CD14-positive monocyte (primary cell): ENCODE data around the gene PCNT. TPM values are rescaled to one million over a fixed set of nuclear protein-coding genes. Genes with fewer than 3 reads are reported as not detected.

Experiments
- DNase-seq, 3 donors: peaks; one replicate each; pipeline ENCODE4 v3.0.0-alpha.2; 2011 to 2022
- H2AFZ ChIP-seq: 2 replicates; pipeline ENCODE4 v1.6.0; 2012; ENCODE audit warnings: mild to moderate bottlenecking, low read depth, low read length, inconsistent platforms; ENCODE audit not compliant: insufficient read depth, poor library complexity, severe bottlenecking
- H3K27ac ChIP-seq, 2 donors: 1 replicate in 1 of 2; 2 replicates in 1 of 2; pipeline ENCODE4 v1.5.1; 2012 to 2013; ENCODE audit warnings: low read length in 2 of 2, control low read depth in 1 of 2, inconsistent platforms in 1 of 2, low read depth in 1 of 2, mild to moderate bottlenecking in 1 of 2
- H3K27me3 ChIP-seq, 2 donors: one replicate each; pipeline versions ENCODE4 v1.6.0 to v1.6.1; 2011 to 2013; ENCODE audit warnings: low read length in 2 of 2; ENCODE audit not compliant: control insufficient read depth in 2 of 2, insufficient read depth in 2 of 2
- H3K36me3 ChIP-seq, 2 donors: replicated peaks in 1 of 2; 1 replicate in 1 of 2; 2 replicates in 1 of 2; pipeline versions ENCODE4 v1.5.1 to v1.6.1; 2012 to 2013; ENCODE audit warnings: low read length in 2 of 2, control low read depth in 1 of 2, inconsistent platforms in 1 of 2, mild to moderate bottlenecking in 1 of 2; ENCODE audit not compliant: insufficient read depth in 2 of 2, control insufficient read depth in 1 of 2
- H3K4me1 ChIP-seq, 2 donors: 1 replicate in 1 of 2; 2 replicates in 1 of 2; pipeline versions ENCODE4 v1.5.1 to v1.6.1; 2012 to 2013; ENCODE audit warnings: low read length in 2 of 2, control low read depth in 1 of 2, inconsistent platforms in 1 of 2, mild to moderate bottlenecking in 1 of 2, moderate library complexity in 1 of 2; ENCODE audit not compliant: insufficient read depth in 2 of 2, control insufficient read depth in 1 of 2
- H3K4me2 ChIP-seq: replicated peaks from 2 replicates; pipeline ENCODE3; 2012; ENCODE audit warnings: low read length, moderate library complexity, mild to moderate bottlenecking; ENCODE audit not compliant: poor library complexity, severe bottlenecking; ENCODE audit errors: extremely low read depth
- H3K4me3 ChIP-seq, 3 experiments: fragments of 200-600 bp in 1 of 3; sonication (generic) in 1 of 3; replicated peaks in 1 of 3; 1 replicate in 2 of 3; 2 replicates in 1 of 3; pipeline ENCODE4 v1.5.1; 2011 to 2013; ENCODE audit warnings: low read length in 3 of 3, mild to moderate bottlenecking in 3 of 3, control low read depth in 2 of 3, low read depth in 2 of 3, inconsistent platforms in 1 of 3, moderate library complexity in 1 of 3
- H3K79me2 ChIP-seq: 2 replicates; pipeline ENCODE4 v1.6.0; 2012; ENCODE audit warnings: mild to moderate bottlenecking, control low read depth, inconsistent platforms, low read length, moderate library complexity; ENCODE audit not compliant: insufficient read depth
- H3K9ac ChIP-seq: 2 replicates; pipeline ENCODE4 v1.6.0; 2017; ENCODE audit warnings: low read length, mild to moderate bottlenecking; ENCODE audit not compliant: insufficient read depth, poor library complexity, severe bottlenecking
- H3K9me3 ChIP-seq, 2 donors: replicated peaks in 1 of 2; 1 replicate in 1 of 2; 2 replicates in 1 of 2; pipeline versions ENCODE4 v1.5.1 to v1.6.1; 2012 to 2013; ENCODE audit warnings: low read length in 2 of 2, control low read depth in 1 of 2; ENCODE audit not compliant: control insufficient read depth in 1 of 2, insufficient read depth in 1 of 2
- H4K20me1 ChIP-seq: 2 replicates; pipeline ENCODE4 v1.6.0; 2012; ENCODE audit warnings: mild to moderate bottlenecking, low read length, control low read depth, moderate library complexity; ENCODE audit not compliant: insufficient read depth
- H3K27ac Mint-ChIP-seq, 7 donors: one replicate each; pipeline ENCODE4 v1.8.0; 2020; ENCODE audit warnings: mild to moderate bottlenecking in 7 of 7, mixed read lengths in 7 of 7, moderate library complexity in 6 of 7, inconsistent platforms in 2 of 7
- H3K27me3 Mint-ChIP-seq, 3 donors: one replicate each; pipeline ENCODE4 v1.8.0; 2021 to 2022; ENCODE audit warnings: low read depth in 3 of 3, mild to moderate bottlenecking in 3 of 3, mixed read lengths in 3 of 3, moderate library complexity in 3 of 3, inconsistent platforms in 1 of 3
- H3K36me3 Mint-ChIP-seq, 2 donors: one replicate each; pipeline ENCODE4 v1.8.0; 2020; ENCODE audit warnings: mixed read lengths in 2 of 2, inconsistent platforms in 1 of 2, mild to moderate bottlenecking in 1 of 2
- H3K4me1 Mint-ChIP-seq: one replicate; pipeline ENCODE4 v1.8.0; 2020; ENCODE audit warnings: mild to moderate bottlenecking, mixed read lengths
- H3K4me3 Mint-ChIP-seq, 2 donors: one replicate each; pipeline ENCODE4 v1.8.0; 2020; ENCODE audit warnings: mild to moderate bottlenecking in 2 of 2, mixed read lengths in 2 of 2, moderate library complexity in 1 of 2
- H3K9me3 Mint-ChIP-seq, 7 donors: one replicate each; pipeline ENCODE4 v1.8.0; 2020 to 2022; ENCODE audit warnings: mixed read lengths in 7 of 7, mild to moderate bottlenecking in 6 of 7, moderate library complexity in 6 of 7, inconsistent platforms in 2 of 7
- CTCF ChIP-seq: fragments of 200-600 bp; IDR thresholded peaks from one replicate; pipeline ENCODE4 v1.8.0; 2022; ENCODE audit warnings: antibody characterized with exemption, mild to moderate bottlenecking
- WGBS: methylation state at CpG from one replicate; pipeline ENCODE4 v1.1.5; 2013; ENCODE audit warnings: missing lambda C conversion rate; ENCODE audit not compliant: insufficient coverage; 5-methylcytosine and 5-hydroxymethylcytosine counted together
- intact Hi-C, 2 donors: fragments of 100-400 bp; cut with micrococcal nuclease; formaldehyde crosslinking; loops; one replicate each; pipeline versions ENCODE4 v1.15.0 to v1.15.1; 2023
- polyA plus RNA-seq, 3 donors: library from polyadenylated mRNA; depleted of rRNA in 1 of 3; unstranded in 2 of 3; stranded (reverse) in 1 of 3; fragments of 300-500 nt in 2 of 3; fragments of >200 nt in 1 of 3; fragmentation: Illumina TruSeq in 2 of 3; gene quantifications; 1 replicate in 2 of 3; 2 replicates in 1 of 3; pipeline ENCODE4 v1.2.3, GENCODE V29; 2012 to 2021

PCNT gene
- polyA plus RNA-seq, 3 donors, result 4.2 to 16.3 (median 5.1) TPM

DNA sequence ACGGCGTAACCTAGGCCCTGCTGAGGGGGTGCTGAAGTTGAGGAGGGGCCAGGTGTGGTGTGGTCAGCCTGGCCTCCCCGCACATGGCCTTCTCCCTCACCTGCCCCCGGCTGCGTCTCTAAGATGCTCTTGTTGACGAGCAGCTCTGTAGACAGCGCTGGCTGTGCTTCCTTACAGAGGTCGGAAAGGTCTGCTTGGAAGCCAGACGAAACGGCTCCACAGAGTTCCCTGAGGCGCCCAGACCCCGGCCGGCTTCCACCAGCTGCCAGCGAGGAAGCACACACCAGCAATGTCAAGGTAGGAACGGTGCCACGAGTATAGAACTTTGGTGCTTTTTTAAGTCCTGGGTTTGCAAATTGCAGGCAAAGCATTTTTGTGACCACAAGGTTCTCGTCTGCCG lies 116.0 kb downstream of the PCNT start:
- Mint-ChIP-seq H3K27me3 (no peaks in the 10 kb centered on the region), H3K36me3 (peaks cover 65 to 88% of the 10 kb centered on the region in 2 donors), H3K27ac (no peak overlapping the region), H3K4me3 (no peak overlapping the region), H3K9me3 (peaks cover 0 to 3% (median 0%) of the 10 kb centered on the region in 7 donors), H3K4me1 (peaks cover 10% of the 10 kb centered on the region)
- no peak for DNase-seq
- Histone ChIP-seq H2AFZ (no peak overlapping the region), H3K9ac (no peak overlapping the region), H3K4me1 (peaks cover 11 to 15% of the 10 kb centered on the region in 2 donors), H3K9me3 (no peaks in the 10 kb centered on the region), H3K36me3 (peaks cover 54 to 92% of the 10 kb centered on the region in 2 donors), H3K27ac (no peak overlapping the region), H3K27me3 (no peaks in the 10 kb centered on the region), H3K4me3 (no peak overlapping the region), H4K20me1 (no peaks in the 10 kb centered on the region), H3K79me2 (no peaks in the 10 kb centered on the region), H3K4me2 (no peak overlapping the region)
- no peak for TF ChIP-seq CTCF
- intact Hi-C loops, result no loop called here
- WGBS, result 94% methylated on average over 18 of the region's 18 CpGs

GRCh38 chr21:46441331-46441730 lies 117.4 kb downstream of the PCNT start:
- Mint-ChIP-seq H3K36me3 (peaks cover 64 to 88% of the 10 kb centered on the region in 2 donors), H3K4me3 (no peak overlapping the region), H3K4me1 (peaks cover 10% of the 10 kb centered on the region), H3K9me3 (no peaks in the 10 kb centered on the region), H3K27me3 (no peaks in the 10 kb centered on the region), H3K27ac (peak overlapping the region in 1 of 7 donors; percentile 73)
- H3K36me3 ChIP-seq, result peaks cover 55 to 95% of the 10 kb centered on the region in 2 donors
- peaks cover 9 to 11% of the 10 kb centered on the region in 2 donors for H3K4me1 ChIP-seq
- intact Hi-C loops, result no loop called here
- no peak overlapping the region for H3K4me2 ChIP-seq
- TF ChIP-seq CTCF, result no peak
- H3K9me3 ChIP-seq, result no peaks in the 10 kb centered on the region
- H3K79me2 ChIP-seq, result no peaks in the 10 kb centered on the region
- no peaks in the 10 kb centered on the region for H3K27me3 ChIP-seq
- DNase-seq, result no peak
- no peaks in the 10 kb centered on the region for H4K20me1 ChIP-seq
- no peak overlapping the region for H3K4me3 ChIP-seq
- H3K27ac ChIP-seq, result no peak overlapping the region
- no peak overlapping the region for H3K9ac ChIP-seq
- 98% methylated on average over 11 of the region's 14 CpGs for WGBS
- no peak overlapping the region for H2AFZ ChIP-seq
